K562 treated with DMSO at 1 percent for 48 hours (cell line): ENCODE measurements around the gene RAB40B. TPM values are rescaled to one million over a fixed set of nuclear protein-coding genes. Genes with fewer than 3 reads are reported as not detected.

Experiments
- total RNA-seq: library from RNA; unstranded; fragments of 300-600 nt; gene quantifications from 2 replicates; pipeline ENCODE4 v1.2.3, GENCODE V29; 2022; ENCODE audit warnings: low replicate concordance; ENCODE audit errors: extremely low read depth

Gene RAB40B
- total RNA-seq: not detected in 2 replicates

GRCh38 chr17:82698065-82698973 is at the start of gene RAB40B:
Gene RAB40B, minus strand, starts transcription at chr17:82698698. Its CDS starts 102 bp downstream, at chr17:82698596.

GRCh38 chr17:82734987-82735866 is 36.7 kb upstream of the RAB40B start, which contains the start of gene FN3K:
Gene FN3K, plus strand, starts transcription at chr17:82735615. Its CDS starts 22 bp downstream, at chr17:82735637.

GRCh38 chr17:82716203-82717010 is 17.9 kb upstream of the RAB40B start, which contains the start of gene FN3KRP:
Gene FN3KRP, plus strand, starts transcription at chr17:82716706. Its CDS starts 50 bp downstream, at chr17:82716756.

DNA sequence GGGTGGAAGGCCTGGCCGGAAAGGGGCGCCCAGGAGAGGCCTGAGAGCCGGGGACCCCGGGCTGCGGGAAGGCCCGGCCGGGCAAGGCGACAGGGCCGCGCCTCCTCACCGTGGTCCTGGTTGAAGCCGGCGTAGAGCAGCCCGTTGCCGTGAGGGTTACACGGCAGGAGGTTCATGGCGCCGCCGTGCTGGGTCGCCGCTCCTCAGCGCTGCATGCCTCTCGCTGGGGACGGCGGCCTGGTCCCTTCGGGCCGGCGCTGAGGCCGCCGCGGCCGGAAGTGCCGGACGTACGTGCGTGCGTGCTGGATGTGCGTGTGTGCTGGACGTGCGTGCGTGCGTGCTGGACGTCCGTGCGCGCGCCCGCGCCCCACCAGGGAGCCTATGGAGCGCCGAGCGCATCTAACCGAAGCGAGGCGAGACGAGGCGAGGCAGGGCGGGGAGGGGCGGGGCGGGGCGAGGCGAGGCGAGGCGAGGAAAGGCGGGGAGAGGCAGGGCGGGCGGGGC is 50.3 kb downstream of the RAB40B start, which contains the start of gene WDR45B:
TSS of gene WDR45B (minus strand) at position 280 of the 504 bp plus-strand sequence. CDS start at position 176, 104 bp downstream.

Other genes with a start within 250 kb of the RAB40B start
- 472 TPM in 1 of 2 replicates, not detected in the other for gene CYBC1, start 247.9 kb downstream of the RAB40B start, total RNA-seq
- 1,021 TPM in 1 of 2 replicates, not detected in the other for gene NARF, start 240.0 kb downstream of the RAB40B start, total RNA-seq
- not detected in 2 replicates for gene FOXK2, start 179.0 kb downstream of the RAB40B start, total RNA-seq
- gene WDR45B, start 50.3 kb downstream of the RAB40B start, total RNA-seq: not detected in 2 replicates
- not detected in 2 replicates for gene FN3KRP, start 18.0 kb upstream of the RAB40B start, total RNA-seq
- gene FN3K, start 36.9 kb upstream of the RAB40B start, total RNA-seq: not detected in 2 replicates
- gene TBCD, start 53.4 kb upstream of the RAB40B start, total RNA-seq: 1,354 TPM in 1 of 2 replicates, not detected in the other
- not detected in 2 replicates for gene ZNF750, start 141.3 kb upstream of the RAB40B start, total RNA-seq